BJ (cell line): ENCODE results near the gene JCAD. TPM values are rescaled to one million over a fixed set of nuclear protein-coding genes. Genes with fewer than 3 reads are reported as not detected.

Experiments used
- CTCF ChIA-PET: fragments of 350-600 bp; formaldehyde crosslinking; extraction: SDS; loops from one replicate; lab custom pipeline; 2021; ENCODE audit warnings: antibody characterized with exemption, inconsistent platforms; lab: Yijun Ruan, JAX
- POLR2A ChIA-PET: fragments of 300-600 bp; sonication (Branson Sonifier 250); formaldehyde crosslinking; extraction: SDS; loops from one replicate; lab custom pipeline; 2021; ENCODE audit warnings: antibody characterized with exemption; lab: Charles Lee
- DNase-seq: peaks from one replicate; pipeline ENCODE4 v3.0.0-alpha.2; 2011; ENCODE audit warnings: low read depth
- H3K27me3 ChIP-seq: 2 replicates; pipeline ENCODE4 v1.6.0; 2011; ENCODE audit warnings: low read length; ENCODE audit not compliant: control insufficient read depth, insufficient read depth
- H3K36me3 ChIP-seq: 2 replicates; pipeline ENCODE4 v1.5.1; 2011; ENCODE audit warnings: low read length; ENCODE audit not compliant: control insufficient read depth, insufficient read depth
- H3K4me3 ChIP-seq: 2 replicates; pipeline ENCODE4 v1.5.1; 2011; ENCODE audit warnings: low read depth, mild to moderate bottlenecking, control low read depth, low read length
- CTCF ChIP-seq: IDR thresholded peaks from 2 replicates; pipeline ENCODE4 v1.5.1; 2011; ENCODE audit warnings: low read depth, mild to moderate bottlenecking, control low read depth, inconsistent platforms, low read length, moderate library complexity; ENCODE audit not compliant: insufficient read depth
- polyA plus RNA-seq: library from polyadenylated mRNA; depleted of rRNA; stranded (reverse); fragments of >200 nt; gene quantifications from 2 replicates; pipeline ENCODE4 v1.2.3, GENCODE V29; 2011

Gene JCAD
- polyA plus RNA-seq, 1 experiment: 13.9 TPM

DNA sequence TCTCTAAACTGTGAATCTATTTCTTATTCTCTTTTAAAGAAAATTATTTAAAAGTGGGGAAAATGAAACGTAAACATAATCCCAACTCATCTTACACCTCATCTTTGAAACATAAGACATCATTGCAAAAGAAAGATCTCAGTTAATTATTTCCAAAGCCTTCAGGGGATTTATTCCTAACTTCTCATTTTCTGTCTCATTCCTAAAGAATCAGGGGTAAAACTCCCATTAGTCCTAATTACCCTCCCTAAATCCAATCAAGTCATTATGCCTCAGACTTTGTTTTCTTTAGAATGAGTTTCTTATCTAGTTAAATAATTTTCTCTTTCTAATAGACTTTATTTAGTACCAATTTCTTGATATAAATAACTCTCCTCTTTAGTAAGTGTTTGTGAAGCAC lies 39.7 kb upstream of the JCAD start:
- no peaks in the 10 kb centered on the region for H3K36me3 ChIP-seq
- no peak overlapping the region for H3K4me3 ChIP-seq
- TF ChIP-seq CTCF: no peak
- H3K27me3 ChIP-seq: no peaks in the 10 kb centered on the region
- DNase-seq: no peak
- CTCF ChIA-PET: interaction anchor here (1.3 to 1.4 kb wide), 2 partner anchors 9 to 98 kb away, joined by 3 to 4 read pairs; no protein-coding TSS in a partner anchor
- POLR2A ChIA-PET: interaction anchor here (0.6 kb wide), 2 partner anchors 9 to 14 kb away, joined by 3 to 4 read pairs; no protein-coding TSS in a partner anchor

DNA sequence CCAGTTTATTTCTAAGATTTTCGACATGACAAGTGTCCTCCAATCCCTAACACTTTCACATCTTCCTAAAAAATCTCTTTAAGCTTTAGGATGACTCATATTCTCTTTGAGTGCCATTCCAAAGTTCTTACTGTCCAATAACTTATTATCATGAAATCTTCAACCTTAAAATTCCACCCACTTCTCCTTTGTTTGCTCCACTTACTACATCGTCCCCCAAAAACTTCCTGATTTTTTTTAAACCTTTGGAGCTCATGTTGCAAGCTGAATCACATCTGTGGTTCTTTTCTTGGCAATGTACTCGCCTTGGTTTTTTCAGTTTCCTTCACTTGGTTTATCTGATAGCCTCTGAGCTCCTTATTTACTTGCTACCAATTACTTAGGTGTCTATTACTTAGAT lies 39.2 kb upstream of the JCAD start:
- no peaks in the 10 kb centered on the region for H3K27me3 ChIP-seq
- TF ChIP-seq CTCF: no peak
- ChIA-PET CTCF (interaction anchor here (1.3 to 2.3 kb wide), 3 partner anchors 9 to 142 kb away, joined by 3 to 6 read pairs (median 4); no protein-coding TSS in a partner anchor), POLR2A (interaction anchor here (0.6 kb wide), 2 partner anchors 9 to 13 kb away, joined by 3 to 4 read pairs; no protein-coding TSS in a partner anchor)
- DNase-seq: peak; percentile 89
- no peak overlapping the region for H3K4me3 ChIP-seq
- H3K36me3 ChIP-seq: no peaks in the 10 kb centered on the region

DNA sequence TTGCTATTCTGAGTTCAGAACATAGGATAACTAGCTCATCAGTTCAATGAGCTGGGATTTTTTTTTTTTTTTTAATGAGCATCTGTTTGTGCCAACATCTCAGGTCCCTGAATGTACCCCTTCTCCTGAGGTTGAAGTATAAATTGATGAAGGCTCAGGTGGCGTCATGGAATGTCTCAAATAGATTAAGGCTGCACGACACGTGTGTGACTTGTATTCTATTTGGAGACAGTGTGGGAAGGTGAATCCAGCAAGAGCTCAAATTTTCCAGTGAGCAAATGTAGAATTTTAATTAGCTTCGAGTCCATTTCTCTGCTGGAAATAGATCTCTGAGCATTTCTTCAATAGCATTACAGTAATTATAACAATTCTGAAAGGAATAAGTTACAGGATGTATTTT lies 37.2 kb upstream of the JCAD start:
- ChIA-PET POLR2A (no interaction called here), CTCF (interaction anchor here (1.1 to 2.3 kb wide), 4 partner anchors 14 to 145 kb away, joined by 3 to 6 read pairs (median 6); no protein-coding TSS in a partner anchor)
- Histone ChIP-seq H3K4me3 (no peak overlapping the region), H3K36me3 (no peaks in the 10 kb centered on the region), H3K27me3 (no peaks in the 10 kb centered on the region)
- no peak for DNase-seq
- no peak for TF ChIP-seq CTCF

- no peak for DNase-seq
- TF ChIP-seq CTCF: no peak
- H3K27me3 ChIP-seq: no peaks in the 10 kb centered on the region
- ChIA-PET POLR2A (no interaction called here), CTCF (interaction anchor here (0.6 to 2.3 kb wide), 5 partner anchors 14 to 145 kb away, joined by 3 to 6 read pairs (median 6); no protein-coding TSS in a partner anchor)
- H3K36me3 ChIP-seq: no peaks in the 10 kb centered on the region
- H3K4me3 ChIP-seq: no peak overlapping the region
Measured at GRCh38 chr10:30095631-30096422, 36.4 kb upstream of the JCAD start.

DNA sequence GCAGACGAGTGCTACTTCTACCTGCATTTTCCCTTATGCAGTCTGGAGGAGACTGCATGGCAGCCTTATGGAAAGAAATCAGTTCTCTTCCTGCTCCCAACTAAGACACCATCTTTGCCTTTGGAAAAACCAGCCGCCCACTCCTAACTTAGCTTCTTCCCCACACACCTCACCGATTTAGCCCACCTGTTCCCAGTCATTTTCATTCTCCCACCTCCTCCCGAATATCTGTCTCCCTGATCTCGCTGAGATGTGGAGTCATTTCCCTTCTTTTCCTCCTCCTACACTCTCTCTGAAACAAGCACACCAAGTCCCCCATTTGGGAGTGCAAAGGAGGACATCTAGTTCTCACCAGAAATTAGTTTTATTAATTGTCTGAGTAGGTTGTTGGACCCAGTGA lies 35.2 kb upstream of the JCAD start:
- H3K27me3 ChIP-seq: no peaks in the 10 kb centered on the region
- H3K4me3 ChIP-seq: no peak overlapping the region
- no peak for TF ChIP-seq CTCF
- no peak for DNase-seq
- ChIA-PET POLR2A (no interaction called here), CTCF (interaction anchor here (0.8 kb wide), 1 partner anchor 16 kb away, joined by 3 read pairs; no protein-coding TSS in a partner anchor)
- H3K36me3 ChIP-seq: no peaks in the 10 kb centered on the region
